GM12874 (cell line): ENCODE results near the gene TMTC2.

Experiments
- CTCF ChIP-seq: IDR thresholded peaks from 2 replicates; pipeline ENCODE4 v1.5.1; 2011; ENCODE audit warnings: low read depth, mild to moderate bottlenecking, control low read depth, low read length, moderate library complexity; ENCODE audit not compliant: insufficient read depth

TMTC2 gene

GRCh38 chr12:83130178-83130577 lies 443.5 kb downstream of the TMTC2 start:
- TF ChIP-seq CTCF, result no peak

- no peak for TF ChIP-seq CTCF
These were observed 445.7 kb downstream of the TMTC2 start for GRCh38 chr12:83132360-83132759.

GRCh38 chr12:83136411-83136810 lies 449.7 kb downstream of the TMTC2 start:
- no peak for TF ChIP-seq CTCF

GRCh38 chr12:83140135-83140534 lies 453.4 kb downstream of the TMTC2 start:
- no peak for TF ChIP-seq CTCF

- TF ChIP-seq CTCF, result no peak
These were observed 454.8 kb downstream of the TMTC2 start for GRCh38 chr12:83141460-83141994.

GRCh38 chr12:83142914-83143313 lies 456.2 kb downstream of the TMTC2 start:
- TF ChIP-seq CTCF, result no peak

GRCh38 chr12:83143950-83144349 lies 457.2 kb downstream of the TMTC2 start:
- no peak for TF ChIP-seq CTCF

- no peak for TF ChIP-seq CTCF
These were observed 458.7 kb downstream of the TMTC2 start for GRCh38 chr12:83145325-83145840.
